HG03135 (cell line): ENCODE results near the gene OTUB1.
A peak's percentile ranks its signal among the peaks of the same experiment; 100 is the strongest.
"Not testable (repeated sequence)": the region's sequence is repeated elsewhere in the genome, so short reads cannot be mapped to it uniquely, and the experiment has no call there.

Experiments used
- ATAC-seq: cut with Tn5 transposase; IDR thresholded peaks from one replicate; pipeline ENCODE4 v1.9.1; 2021; ENCODE audit warnings: mild to moderate bottlenecking, moderate library complexity; ENCODE audit not compliant: unreplicated experiment

The OTUB1 gene

GRCh38 chr11:63986156-63986931 lies at the start of gene OTUB1:
OTUB1 (plus strand) TSS chr11:63986438; CDS start chr11:63986457, 19 bp downstream.
- peak; percentile 79 for ATAC-seq

GRCh38 chr11:63937713-63938478 lies 48.3 kb upstream of the OTUB1 start:
- peak; percentile 13 for ATAC-seq

- ATAC-seq = peak; percentile 92
Observed at GRCh38 chr11:63938479-63939396, 47.5 kb upstream of the OTUB1 start, which contains the start of gene NAA40. NAA40 (plus strand) TSS chr11:63939002; CDS start chr11:63939097, 95 bp downstream.

- no peak for ATAC-seq
Observed at GRCh38 chr11:63939397-63939891, 46.8 kb upstream of the OTUB1 start.

GRCh38 chr11:63940786-63941185 lies 45.5 kb upstream of the OTUB1 start:
- no peak for ATAC-seq

GRCh38 chr11:63941901-63942300 lies 44.3 kb upstream of the OTUB1 start:
- no peak for ATAC-seq

GRCh38 chr11:63942803-63943202 lies 43.4 kb upstream of the OTUB1 start:
- no peak for ATAC-seq

- ATAC-seq = no peak
Observed at GRCh38 chr11:63944987-63945386, 41.3 kb upstream of the OTUB1 start.

- ATAC-seq = no peak
Observed at GRCh38 chr11:63945477-63946163, 40.6 kb upstream of the OTUB1 start.

GRCh38 chr11:63951779-63952536 lies 34.3 kb upstream of the OTUB1 start:
- no peak for ATAC-seq

- no peak for ATAC-seq
Observed at GRCh38 chr11:63952570-63952969, 33.7 kb upstream of the OTUB1 start.

- no peak for ATAC-seq
Observed at GRCh38 chr11:63958008-63958407, 28.2 kb upstream of the OTUB1 start.

GRCh38 chr11:63961608-63962412 lies 24.4 kb upstream of the OTUB1 start:
- ATAC-seq = no peak

GRCh38 chr11:63963895-63964294 lies 22.3 kb upstream of the OTUB1 start:
- not testable (repeated sequence) for ATAC-seq

- no peak for ATAC-seq
Observed at GRCh38 chr11:63966444-63966843, 19.8 kb upstream of the OTUB1 start.

GRCh38 chr11:63969461-63969860 lies 16.8 kb upstream of the OTUB1 start:
- ATAC-seq = no peak

- no peak for ATAC-seq
Observed at GRCh38 chr11:63970902-63971301, 15.3 kb upstream of the OTUB1 start.

- ATAC-seq = not testable (repeated sequence)
Observed at GRCh38 chr11:63973912-63974258, 12.4 kb upstream of the OTUB1 start.
